Measurements from ENCODE around the gene PPP5C.

DNA sequence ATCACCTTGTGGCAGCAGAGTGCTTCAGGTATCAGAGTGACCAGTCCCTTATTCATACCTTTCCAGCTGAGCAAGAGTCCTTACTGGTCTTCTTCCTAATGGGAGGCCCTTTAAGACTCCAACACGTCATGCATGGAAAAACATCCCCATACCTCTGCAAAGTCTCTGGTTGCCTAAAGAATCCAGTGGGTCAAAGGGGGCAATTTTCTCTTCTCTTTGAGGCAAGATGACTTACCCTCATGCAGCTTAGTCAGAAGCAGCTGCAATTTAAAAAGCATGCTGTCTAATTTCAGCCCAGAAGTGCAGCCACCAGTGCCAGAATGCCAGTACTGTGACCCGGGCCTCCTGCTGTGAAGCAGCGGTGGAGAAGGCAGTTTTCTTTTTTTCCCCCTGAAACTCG is 18.7 kb downstream of the PPP5C start:
- TF ChIP-seq CEBPB (IDR thresholded peaks at IDR 0.05; ENCODE audit: low read depth, low read length): no peak
- TF ChIP-seq CBX5 (IDR thresholded peaks at IDR 0.05; ENCODE audit: low read depth, low read length): no peak
- no peak for TF ChIP-seq EZH2 (IDR thresholded peaks at IDR 0.05; ENCODE audit: low read depth, low read length, severe bottlenecking)
- TF ChIP-seq, protein P1, sequence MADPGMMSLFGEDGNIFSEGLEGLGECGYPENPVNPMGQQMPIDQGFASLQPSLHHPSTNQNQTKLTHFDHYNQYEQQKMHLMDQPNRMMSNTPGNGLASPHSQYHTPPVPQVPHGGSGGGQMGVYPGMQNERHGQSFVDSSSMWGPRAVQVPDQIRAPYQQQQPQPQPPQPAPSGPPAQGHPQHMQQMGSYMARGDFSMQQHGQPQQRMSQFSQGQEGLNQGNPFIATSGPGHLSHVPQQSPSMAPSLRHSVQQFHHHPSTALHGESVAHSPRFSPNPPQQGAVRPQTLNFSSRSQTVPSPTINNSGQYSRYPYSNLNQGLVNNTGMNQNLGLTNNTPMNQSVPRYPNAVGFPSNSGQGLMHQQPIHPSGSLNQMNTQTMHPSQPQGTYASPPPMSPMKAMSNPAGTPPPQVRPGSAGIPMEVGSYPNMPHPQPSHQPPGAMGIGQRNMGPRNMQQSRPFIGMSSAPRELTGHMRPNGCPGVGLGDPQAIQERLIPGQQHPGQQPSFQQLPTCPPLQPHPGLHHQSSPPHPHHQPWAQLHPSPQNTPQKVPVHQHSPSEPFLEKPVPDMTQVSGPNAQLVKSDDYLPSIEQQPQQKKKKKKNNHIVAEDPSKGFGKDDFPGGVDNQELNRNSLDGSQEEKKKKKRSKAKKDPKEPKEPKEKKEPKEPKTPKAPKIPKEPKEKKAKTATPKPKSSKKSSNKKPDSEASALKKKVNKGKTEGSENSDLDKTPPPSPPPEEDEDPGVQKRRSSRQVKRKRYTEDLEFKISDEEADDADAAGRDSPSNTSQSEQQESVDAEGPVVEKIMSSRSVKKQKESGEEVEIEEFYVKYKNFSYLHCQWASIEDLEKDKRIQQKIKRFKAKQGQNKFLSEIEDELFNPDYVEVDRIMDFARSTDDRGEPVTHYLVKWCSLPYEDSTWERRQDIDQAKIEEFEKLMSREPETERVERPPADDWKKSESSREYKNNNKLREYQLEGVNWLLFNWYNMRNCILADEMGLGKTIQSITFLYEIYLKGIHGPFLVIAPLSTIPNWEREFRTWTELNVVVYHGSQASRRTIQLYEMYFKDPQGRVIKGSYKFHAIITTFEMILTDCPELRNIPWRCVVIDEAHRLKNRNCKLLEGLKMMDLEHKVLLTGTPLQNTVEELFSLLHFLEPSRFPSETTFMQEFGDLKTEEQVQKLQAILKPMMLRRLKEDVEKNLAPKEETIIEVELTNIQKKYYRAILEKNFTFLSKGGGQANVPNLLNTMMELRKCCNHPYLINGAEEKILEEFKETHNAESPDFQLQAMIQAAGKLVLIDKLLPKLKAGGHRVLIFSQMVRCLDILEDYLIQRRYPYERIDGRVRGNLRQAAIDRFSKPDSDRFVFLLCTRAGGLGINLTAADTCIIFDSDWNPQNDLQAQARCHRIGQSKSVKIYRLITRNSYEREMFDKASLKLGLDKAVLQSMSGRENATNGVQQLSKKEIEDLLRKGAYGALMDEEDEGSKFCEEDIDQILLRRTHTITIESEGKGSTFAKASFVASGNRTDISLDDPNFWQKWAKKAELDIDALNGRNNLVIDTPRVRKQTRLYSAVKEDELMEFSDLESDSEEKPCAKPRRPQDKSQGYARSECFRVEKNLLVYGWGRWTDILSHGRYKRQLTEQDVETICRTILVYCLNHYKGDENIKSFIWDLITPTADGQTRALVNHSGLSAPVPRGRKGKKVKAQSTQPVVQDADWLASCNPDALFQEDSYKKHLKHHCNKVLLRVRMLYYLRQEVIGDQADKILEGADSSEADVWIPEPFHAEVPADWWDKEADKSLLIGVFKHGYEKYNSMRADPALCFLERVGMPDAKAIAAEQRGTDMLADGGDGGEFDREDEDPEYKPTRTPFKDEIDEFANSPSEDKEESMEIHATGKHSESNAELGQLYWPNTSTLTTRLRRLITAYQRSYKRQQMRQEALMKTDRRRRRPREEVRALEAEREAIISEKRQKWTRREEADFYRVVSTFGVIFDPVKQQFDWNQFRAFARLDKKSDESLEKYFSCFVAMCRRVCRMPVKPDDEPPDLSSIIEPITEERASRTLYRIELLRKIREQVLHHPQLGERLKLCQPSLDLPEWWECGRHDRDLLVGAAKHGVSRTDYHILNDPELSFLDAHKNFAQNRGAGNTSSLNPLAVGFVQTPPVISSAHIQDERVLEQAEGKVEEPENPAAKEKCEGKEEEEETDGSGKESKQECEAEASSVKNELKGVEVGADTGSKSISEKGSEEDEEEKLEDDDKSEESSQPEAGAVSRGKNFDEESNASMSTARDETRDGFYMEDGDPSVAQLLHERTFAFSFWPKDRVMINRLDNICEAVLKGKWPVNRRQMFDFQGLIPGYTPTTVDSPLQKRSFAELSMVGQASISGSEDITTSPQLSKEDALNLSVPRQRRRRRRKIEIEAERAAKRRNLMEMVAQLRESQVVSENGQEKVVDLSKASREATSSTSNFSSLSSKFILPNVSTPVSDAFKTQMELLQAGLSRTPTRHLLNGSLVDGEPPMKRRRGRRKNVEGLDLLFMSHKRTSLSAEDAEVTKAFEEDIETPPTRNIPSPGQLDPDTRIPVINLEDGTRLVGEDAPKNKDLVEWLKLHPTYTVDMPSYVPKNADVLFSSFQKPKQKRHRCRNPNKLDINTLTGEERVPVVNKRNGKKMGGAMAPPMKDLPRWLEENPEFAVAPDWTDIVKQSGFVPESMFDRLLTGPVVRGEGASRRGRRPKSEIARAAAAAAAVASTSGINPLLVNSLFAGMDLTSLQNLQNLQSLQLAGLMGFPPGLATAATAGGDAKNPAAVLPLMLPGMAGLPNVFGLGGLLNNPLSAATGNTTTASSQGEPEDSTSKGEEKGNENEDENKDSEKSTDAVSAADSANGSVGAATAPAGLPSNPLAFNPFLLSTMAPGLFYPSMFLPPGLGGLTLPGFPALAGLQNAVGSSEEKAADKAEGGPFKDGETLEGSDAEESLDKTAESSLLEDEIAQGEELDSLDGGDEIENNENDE (IDR thresholded peaks at IDR 0.05; ENCODE audit: insufficient replicate concordance, low read length): no peak
- TF ChIP-seq, protein P2, sequence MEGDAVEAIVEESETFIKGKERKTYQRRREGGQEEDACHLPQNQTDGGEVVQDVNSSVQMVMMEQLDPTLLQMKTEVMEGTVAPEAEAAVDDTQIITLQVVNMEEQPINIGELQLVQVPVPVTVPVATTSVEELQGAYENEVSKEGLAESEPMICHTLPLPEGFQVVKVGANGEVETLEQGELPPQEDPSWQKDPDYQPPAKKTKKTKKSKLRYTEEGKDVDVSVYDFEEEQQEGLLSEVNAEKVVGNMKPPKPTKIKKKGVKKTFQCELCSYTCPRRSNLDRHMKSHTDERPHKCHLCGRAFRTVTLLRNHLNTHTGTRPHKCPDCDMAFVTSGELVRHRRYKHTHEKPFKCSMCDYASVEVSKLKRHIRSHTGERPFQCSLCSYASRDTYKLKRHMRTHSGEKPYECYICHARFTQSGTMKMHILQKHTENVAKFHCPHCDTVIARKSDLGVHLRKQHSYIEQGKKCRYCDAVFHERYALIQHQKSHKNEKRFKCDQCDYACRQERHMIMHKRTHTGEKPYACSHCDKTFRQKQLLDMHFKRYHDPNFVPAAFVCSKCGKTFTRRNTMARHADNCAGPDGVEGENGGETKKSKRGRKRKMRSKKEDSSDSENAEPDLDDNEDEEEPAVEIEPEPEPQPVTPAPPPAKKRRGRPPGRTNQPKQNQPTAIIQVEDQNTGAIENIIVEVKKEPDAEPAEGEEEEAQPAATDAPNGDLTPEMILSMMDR (IDR thresholded peaks at IDR 0.05; ENCODE audit: control extremely low read depth in 1 of 3, insufficient read depth in 1 of 3, low read depth in 1 of 3, low read length in 3 of 3): no peak
- TF ChIP-seq, protein P3, sequence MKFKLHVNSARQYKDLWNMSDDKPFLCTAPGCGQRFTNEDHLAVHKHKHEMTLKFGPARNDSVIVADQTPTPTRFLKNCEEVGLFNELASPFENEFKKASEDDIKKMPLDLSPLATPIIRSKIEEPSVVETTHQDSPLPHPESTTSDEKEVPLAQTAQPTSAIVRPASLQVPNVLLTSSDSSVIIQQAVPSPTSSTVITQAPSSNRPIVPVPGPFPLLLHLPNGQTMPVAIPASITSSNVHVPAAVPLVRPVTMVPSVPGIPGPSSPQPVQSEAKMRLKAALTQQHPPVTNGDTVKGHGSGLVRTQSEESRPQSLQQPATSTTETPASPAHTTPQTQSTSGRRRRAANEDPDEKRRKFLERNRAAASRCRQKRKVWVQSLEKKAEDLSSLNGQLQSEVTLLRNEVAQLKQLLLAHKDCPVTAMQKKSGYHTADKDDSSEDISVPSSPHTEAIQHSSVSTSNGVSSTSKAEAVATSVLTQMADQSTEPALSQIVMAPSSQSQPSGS (IDR thresholded peaks at IDR 0.05; ENCODE audit: low read length): no peak

All from H1 (cell line).